GM12864 (cell line): ENCODE results near the gene FKBP8.

ENCODE experiments used
- DNase-seq: peaks from one replicate; pipeline ENCODE4 v3.0.0-alpha.2; 2011; ENCODE audit warnings: low read depth
- H3K4me3 ChIP-seq: 2 replicates; pipeline ENCODE4 v1.5.1; 2011; ENCODE audit warnings: mild to moderate bottlenecking, low read depth, low read length, control low read depth
- CTCF ChIP-seq: IDR thresholded peaks from 2 replicates; pipeline ENCODE4 v1.5.1; 2011; ENCODE audit warnings: low read depth, mild to moderate bottlenecking, moderate library complexity, low read length, control low read depth, inconsistent platforms; ENCODE audit errors: missing control alignments

Gene FKBP8

DNA sequence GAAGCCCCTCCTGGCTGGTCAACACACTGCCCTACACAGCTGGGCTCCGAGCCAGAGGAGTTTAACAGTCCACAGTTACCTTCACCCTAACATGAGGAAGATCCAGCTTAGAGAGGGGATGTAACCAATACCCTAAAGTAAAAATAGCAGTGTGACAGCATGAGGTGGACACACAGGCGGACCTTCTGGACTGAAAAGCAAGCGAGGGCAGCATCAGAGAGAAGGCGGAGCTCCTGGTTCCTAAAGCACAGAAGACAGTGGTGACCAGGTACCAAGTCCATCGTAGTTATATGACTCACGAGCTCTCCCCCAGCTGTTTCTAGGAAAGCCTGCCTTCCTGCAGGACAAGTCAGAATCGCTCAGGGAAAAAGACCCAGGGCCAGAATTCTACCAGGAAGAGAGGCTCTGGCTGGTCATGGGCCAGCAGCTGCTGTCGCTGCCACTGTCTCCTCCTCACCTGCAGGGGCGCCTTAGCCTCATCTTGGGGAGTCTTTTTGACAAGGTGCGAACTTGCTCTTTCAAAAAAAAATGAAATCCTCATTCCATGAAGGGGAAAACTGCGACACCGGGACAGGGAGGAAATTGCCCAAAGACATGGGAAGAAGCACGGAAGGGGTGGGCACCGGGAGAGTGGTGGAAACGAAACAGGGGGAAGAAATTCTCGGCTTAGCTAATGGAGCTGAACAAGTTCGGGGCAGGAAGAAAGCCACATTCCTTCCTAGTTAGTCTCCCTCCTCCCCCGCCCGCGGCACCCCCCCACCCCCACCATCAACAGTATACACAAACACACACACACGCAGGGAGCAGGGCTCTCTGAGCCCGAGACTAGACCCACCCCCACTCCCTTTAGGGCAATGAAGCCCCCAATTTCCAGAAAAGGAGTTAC is 23.2 kb downstream of the FKBP8 start:
- DNase-seq = no peak
- TF ChIP-seq CTCF = peak; percentile 92
- peak overlapping the region; percentile 97 for H3K4me3 ChIP-seq

- H3K4me3 ChIP-seq = no peak overlapping the region
- DNase-seq = no peak
- no peak for TF ChIP-seq CTCF
Measured at GRCh38 chr19:18518639-18519038, 24.7 kb downstream of the FKBP8 start.

- TF ChIP-seq CTCF = no peak
- DNase-seq = no peak
- H3K4me3 ChIP-seq = no peak overlapping the region
Measured at GRCh38 chr19:18517606-18518005, 25.8 kb downstream of the FKBP8 start.

DNA sequence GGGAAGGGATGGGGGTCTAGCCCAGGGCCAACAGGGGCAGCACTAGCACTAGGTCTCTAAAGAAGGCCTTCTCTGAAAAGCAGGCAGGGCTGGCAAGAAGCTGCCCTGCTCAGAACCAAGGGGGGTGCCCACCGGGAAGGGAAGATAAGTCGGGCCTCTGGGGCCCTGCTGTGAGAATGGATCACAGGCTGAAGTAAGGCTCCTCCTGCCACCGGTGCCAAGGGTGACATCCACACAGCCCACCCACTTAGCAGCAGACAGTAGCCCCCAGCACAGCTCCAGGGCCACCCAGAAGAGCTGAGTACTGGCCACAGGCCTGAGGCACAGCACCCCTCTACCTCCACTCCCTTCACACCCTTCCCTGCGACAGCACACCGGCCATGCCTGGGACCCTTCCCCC is 27.4 kb downstream of the FKBP8 start:
- no peak overlapping the region for H3K4me3 ChIP-seq
- no peak for TF ChIP-seq CTCF
- DNase-seq = no peak

DNA sequence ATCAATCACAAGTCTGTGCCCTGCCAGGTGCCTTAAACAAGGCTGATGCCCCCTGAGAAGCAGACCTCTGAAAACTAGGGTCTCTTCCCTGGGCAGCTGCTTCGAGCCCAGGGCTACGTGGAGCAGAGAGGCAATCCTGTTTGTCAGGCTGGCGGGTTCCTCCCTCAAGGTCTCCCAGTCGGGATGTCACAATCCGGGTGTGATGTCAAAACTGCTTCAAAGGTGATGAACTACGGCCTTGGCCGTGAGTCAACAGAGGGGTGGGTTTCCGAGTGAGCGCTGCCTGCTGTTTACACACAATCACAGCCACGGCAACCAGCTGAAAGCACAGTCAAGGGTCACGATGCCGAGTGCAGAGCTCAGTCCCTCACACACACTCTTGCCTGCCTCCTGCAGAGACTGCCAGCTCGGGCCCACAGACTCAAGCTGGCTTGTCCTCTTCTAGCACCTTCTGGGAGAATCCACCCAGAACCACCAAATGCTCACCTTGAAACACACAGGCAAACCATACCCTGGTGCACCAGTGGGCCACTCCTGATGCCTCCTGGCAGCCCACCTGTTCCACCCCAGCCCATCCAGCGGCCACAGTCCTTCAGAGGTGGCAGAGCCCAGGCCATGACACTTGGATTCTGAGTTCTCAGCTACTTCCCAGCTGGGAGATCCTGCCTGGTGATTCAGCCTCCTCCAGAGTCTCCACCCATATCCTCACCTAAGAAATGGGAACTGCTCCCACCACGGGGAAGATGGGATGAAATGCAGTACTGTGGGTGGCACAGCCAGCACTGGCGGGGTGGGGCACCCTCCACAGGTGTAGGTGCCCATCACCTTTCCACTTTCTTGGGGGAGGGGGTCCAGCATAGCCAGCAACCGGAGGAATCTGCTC is 28.3 kb downstream of the FKBP8 start:
- DNase-seq = no peak

GRCh38 chr19:18513868-18514267 is 29.5 kb downstream of the FKBP8 start:
- H3K4me3 ChIP-seq = no peak overlapping the region
- no peak for DNase-seq
- TF ChIP-seq CTCF = no peak

More for the DNA sequence above, 28.3 kb downstream of the FKBP8 start:
- no peak overlapping the region for H3K4me3 ChIP-seq
- TF ChIP-seq CTCF = no peak
